ENCODE measurements around the gene TMEM185A. TPM values are rescaled to one million over a fixed set of nuclear protein-coding genes. Genes with fewer than 3 reads are reported as not detected.

TMEM185A gene
- total RNA-seq, 1 donor from 2014 or later: 25.6 TPM

Other genes starting within 250 kb of the TMEM185A start
- gene IDS, start 126.5 kb downstream of the TMEM185A start, total RNA-seq: 11.5 TPM
- 8.4 TPM for gene EOLA1, start 90.8 kb downstream of the TMEM185A start, total RNA-seq
- not detected for gene HSFX3, start 81.9 kb downstream of the TMEM185A start, total RNA-seq
- gene MAGEA9B, start 44.3 kb downstream of the TMEM185A start, total RNA-seq: not detected
- gene HSFX2, start 36.5 kb downstream of the TMEM185A start, total RNA-seq: 0.52 TPM
- not detected for gene MAGEA11, start 80.3 kb upstream of the TMEM185A start, total RNA-seq
- under 0.01 TPM for gene HSFX1, start 142.3 kb upstream of the TMEM185A start, total RNA-seq
- gene MAGEA9, start 150.1 kb upstream of the TMEM185A start, total RNA-seq: not detected
- gene MAGEA8, start 249.4 kb upstream of the TMEM185A start, total RNA-seq: not detected